Esophagus muscularis mucosa (tissue), 4 donors: ENCODE data around the gene MYCBP2.

Experiments used
- CTCF ChIP-seq, 3 experiments: fragments of 200-600 bp in 2 of 3; fragments of 450-650 bp in 1 of 3; sonication (generic) in 2 of 3; IDR thresholded peaks; one replicate each; pipeline ENCODE4 v1.5.1; 2017 to 2019; ENCODE audit warnings: antibody characterized with exemption in 3 of 3, mild to moderate bottlenecking in 2 of 3, moderate library complexity in 1 of 3
- EP300 ChIP-seq: sonication (generic); formaldehyde crosslinking; IDR thresholded peaks from one replicate; pipeline ENCODE4 v1.6.1; 2017; ENCODE audit warnings: antibody characterized with exemption
- POLR2A ChIP-seq: fragments of 450-650 bp; IDR thresholded peaks from one replicate; pipeline ENCODE4 v1.6.1; 2017; ENCODE audit warnings: antibody characterized with exemption, moderate library complexity, mild to moderate bottlenecking, low read depth

DNA sequence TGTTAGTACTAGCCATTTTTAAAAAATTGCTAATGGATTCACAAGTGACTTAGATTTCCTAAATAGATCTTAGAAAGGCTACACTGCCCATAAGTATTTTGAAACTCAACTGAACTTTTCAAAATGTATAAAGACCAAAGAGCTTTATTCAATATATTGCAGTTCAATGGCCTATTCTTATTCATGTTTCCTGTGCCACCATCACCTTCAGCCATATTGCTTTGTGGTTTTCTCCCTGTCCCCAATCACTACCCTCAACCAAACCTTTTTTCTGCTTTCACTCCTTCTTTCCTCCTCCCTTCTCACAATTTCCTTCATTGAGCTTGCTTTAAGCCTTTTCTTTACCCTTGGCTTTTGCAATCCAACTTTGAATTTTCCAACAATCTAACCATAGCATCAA, 100.9 kb downstream of the MYCBP2 start:
- TF ChIP-seq POLR2A, result no peak
- no peak for TF ChIP-seq CTCF (IDR thresholded peaks at IDR 0.05)
- TF ChIP-seq EP300, result no peak
